HG03025 (cell line): ENCODE results near the gene DHX36.

Source experiments
- ATAC-seq: cut with Tn5 transposase; IDR thresholded peaks from one replicate; pipeline ENCODE4 v1.9.1; 2021; ENCODE audit warnings: mild to moderate bottlenecking, moderate library complexity; ENCODE audit not compliant: unreplicated experiment, low FRiP score

The DHX36 gene

GRCh38 chr3:154227531-154227930 lies 96.8 kb downstream of the DHX36 start:
- no peak for ATAC-seq

DNA sequence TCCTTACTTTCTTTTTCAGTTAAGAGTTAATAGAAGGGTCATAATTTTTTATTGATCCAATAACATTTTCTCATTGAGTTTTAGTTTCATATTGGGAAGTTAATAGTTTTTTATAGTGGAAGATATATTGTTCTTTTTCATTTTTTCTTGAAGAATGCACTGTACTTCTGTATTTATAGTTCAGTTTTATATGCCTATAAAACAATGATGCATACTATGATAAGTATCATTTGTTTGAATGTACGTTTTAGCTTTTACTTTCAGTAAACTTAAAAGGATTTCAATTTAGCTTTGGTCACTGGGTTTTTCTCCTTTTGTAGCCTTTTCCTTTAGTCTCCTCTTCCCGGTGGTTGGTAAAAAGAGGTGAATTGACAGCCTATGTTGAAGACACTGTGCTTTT lies 98.8 kb downstream of the DHX36 start:
- no peak for ATAC-seq

- ATAC-seq = no peak
These were observed 99.4 kb downstream of the DHX36 start for GRCh38 chr3:154224866-154225265.

DNA sequence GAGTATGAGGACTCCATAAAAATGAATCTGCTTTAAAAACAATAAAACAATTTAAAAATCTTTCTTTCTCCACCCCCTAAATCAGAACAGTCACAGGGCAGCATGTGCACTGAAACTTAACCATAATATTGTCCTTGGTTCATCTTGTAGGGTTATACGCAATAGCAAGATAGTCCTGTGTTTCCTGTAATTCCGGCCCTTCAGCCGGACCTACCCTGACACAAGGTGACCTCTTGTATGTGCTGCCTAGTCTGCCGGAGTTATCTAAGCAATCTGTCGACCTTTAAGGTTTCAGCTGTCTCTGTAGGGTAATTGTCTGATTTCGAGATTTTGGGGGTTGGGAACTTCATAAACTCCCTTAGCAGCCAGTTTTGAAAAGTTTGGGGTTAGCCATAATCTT lies 99.9 kb downstream of the DHX36 start:
- no peak for ATAC-seq

DNA sequence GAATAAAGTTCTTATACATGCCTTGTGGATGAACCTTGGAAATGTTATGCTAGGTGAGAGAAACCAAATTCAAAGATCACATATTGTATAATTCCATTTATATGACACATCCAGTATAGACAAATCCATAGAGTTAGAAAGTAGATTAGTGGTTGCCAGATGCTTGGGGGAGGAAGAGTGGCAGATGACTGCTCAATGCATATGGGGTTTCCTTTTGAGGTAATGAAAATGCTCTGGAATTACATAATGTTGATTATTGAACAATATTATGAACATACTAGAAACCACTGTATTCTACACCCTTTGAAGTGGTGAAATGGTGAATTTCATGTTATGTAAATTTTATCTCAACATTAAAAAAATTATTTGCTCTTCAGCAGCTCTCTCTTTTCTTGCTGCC lies 100.8 kb downstream of the DHX36 start:
- ATAC-seq = no peak
